Vagina (tissue), 2 donors: Measurements from ENCODE around the gene SEC62. TPM values are rescaled to one million over a fixed set of nuclear protein-coding genes. Genes with fewer than 3 reads are reported as not detected.

Experiments used
- DNase-seq, 2 donors: peaks; one replicate each; pipeline ENCODE4 v3.0.0-alpha.2; 2017; ENCODE audit errors: extremely low spot score in 2 of 2
- H3K27ac ChIP-seq: fragments of 200-600 bp; sonication (generic); one replicate; pipeline ENCODE4 v1.5.1; 2019
- H3K27me3 ChIP-seq: fragments of 200-600 bp; sonication (generic); one replicate; pipeline ENCODE4 v1.5.1; 2019
- H3K36me3 ChIP-seq, 2 donors: fragments of 200-600 bp; sonication (generic); one replicate each; pipeline ENCODE4 v1.5.1; 2017 to 2019
- H3K4me1 ChIP-seq: fragments of 200-600 bp; sonication (generic); one replicate; pipeline ENCODE4 v1.5.1; 2019
- H3K4me3 ChIP-seq, 2 donors: fragments of 200-600 bp; sonication (generic); 1 replicate in 1 of 2; 2 replicates in 1 of 2; pipeline ENCODE4 v1.5.1; 2016 to 2019
- H3K9me3 ChIP-seq: fragments of 200-600 bp; sonication (generic); one replicate; pipeline ENCODE4 v1.5.1; 2019
- CTCF ChIP-seq, 3 experiments: fragments of 450-650 bp in 2 of 3; fragments of 200-600 bp in 1 of 3; sonication (generic) in 1 of 3; IDR thresholded peaks; one replicate each; pipeline ENCODE4 v1.5.1; 2017 to 2019; ENCODE audit warnings: antibody characterized with exemption in 3 of 3, mild to moderate bottlenecking in 2 of 3, moderate library complexity in 2 of 3
- POLR2A ChIP-seq, 2 donors: fragments of 450-650 bp; IDR thresholded peaks; one replicate each; pipeline ENCODE4 v1.6.1; 2017; ENCODE audit warnings: antibody characterized with exemption in 2 of 2, mild to moderate bottlenecking in 2 of 2, moderate library complexity in 2 of 2
- POLR2AphosphoS5 ChIP-seq, 2 donors: sonication (generic); formaldehyde crosslinking; IDR thresholded peaks; one replicate each; pipeline ENCODE4 v1.9.0; 2017; ENCODE audit warnings: antibody characterized with exemption in 2 of 2, mild to moderate bottlenecking in 2 of 2, low read depth in 1 of 2; ENCODE audit not compliant: insufficient read depth in 1 of 2
- intact Hi-C: fragments of 100-400 bp; cut with DNase I; formaldehyde crosslinking; loops from one replicate; pipeline ENCODE4 v1.15.1; 2023
- total RNA-seq: library from RNA; depleted of rRNA; stranded (reverse); fragments of >200 nt; gene quantifications from one replicate; pipeline ENCODE4 v1.2.3, GENCODE V29; 2016

Gene SEC62
- total RNA-seq, 1 donor from 2014 or later = 38.1 TPM

GRCh38 chr3:170037463-170038433, 71.1 kb downstream of the SEC62 start, which contains the start of gene GPR160:
GPR160 (plus strand) TSS chr3:170037995; CDS start chr3:170083973, 45,978 bp downstream.
- H3K9me3 ChIP-seq = no peaks in the 10 kb centered on the region
- peak within 1 kb of the TSS; percentile 47 to 62 for H3K4me3 ChIP-seq
- peaks cover 15% of the 10 kb centered on the region for H3K4me1 ChIP-seq
- TF ChIP-seq POLR2AphosphoS5 (IDR thresholded peaks at IDR 0.05; ENCODE audit: insufficient read depth in 1 of 2, low read depth in 1 of 2) (no peak), CTCF (IDR thresholded peaks at IDR 0.05) (peak in 2 of 3 experiments; percentile 26 to 47)
- intact Hi-C loops = no loop called here
- no peaks in the 10 kb centered on the region for H3K27me3 ChIP-seq
- H3K36me3 ChIP-seq = no peaks in the 10 kb centered on the region
- H3K27ac ChIP-seq = no peak within 1 kb of the TSS
- no peak for DNase-seq

GRCh38 chr3:170038434-170039110, 72.0 kb downstream of the SEC62 start:
- TF ChIP-seq POLR2AphosphoS5 (IDR thresholded peaks at IDR 0.05; ENCODE audit: insufficient read depth in 1 of 2, low read depth in 1 of 2) (no peak), POLR2A (IDR thresholded peaks at IDR 0.05) (no peak), CTCF (IDR thresholded peaks at IDR 0.05) (no peak)
- peaks cover 15% of the 10 kb centered on the region for H3K4me1 ChIP-seq
- no peaks in the 10 kb centered on the region for H3K9me3 ChIP-seq
- no peaks in the 10 kb centered on the region for H3K36me3 ChIP-seq
- intact Hi-C loops = no loop called here
- no peak overlapping the region for H3K27ac ChIP-seq
- H3K27me3 ChIP-seq = no peaks in the 10 kb centered on the region
- peak overlapping the region; percentile 47 to 62 for H3K4me3 ChIP-seq
- DNase-seq = no peak

- intact Hi-C loops = no loop called here
- Histone ChIP-seq H3K9me3 (no peaks in the 10 kb centered on the region), H3K36me3 (no peaks in the 10 kb centered on the region), H3K4me1 (peaks cover 15% of the 10 kb centered on the region), H3K4me3 (no peak overlapping the region), H3K27ac (no peak overlapping the region), H3K27me3 (no peaks in the 10 kb centered on the region)
- no peak for DNase-seq
- TF ChIP-seq CTCF (IDR thresholded peaks at IDR 0.05) = no peak
- TF ChIP-seq POLR2A (IDR thresholded peaks at IDR 0.05) = no peak
Observed at GRCh38 chr3:170040418-170040817, 73.8 kb downstream of the SEC62 start.

GRCh38 chr3:170043506-170043905, 76.9 kb downstream of the SEC62 start:
- Histone ChIP-seq H3K9me3 (no peaks in the 10 kb centered on the region), H3K4me1 (peaks cover 4% of the 10 kb centered on the region), H3K27ac (no peak overlapping the region), H3K27me3 (no peaks in the 10 kb centered on the region), H3K4me3 (no peak overlapping the region), H3K36me3 (no peaks in the 10 kb centered on the region)
- DNase-seq = no peak
- intact Hi-C loops = no loop called here
- TF ChIP-seq POLR2AphosphoS5 (IDR thresholded peaks at IDR 0.05; ENCODE audit: insufficient read depth in 1 of 2, low read depth in 1 of 2) (no peak), POLR2A (IDR thresholded peaks at IDR 0.05) (no peak), CTCF (IDR thresholded peaks at IDR 0.05) (no peak)
